AG04449 (cell line): ENCODE measurements around the gene TADA2A.

Experiments used
- CTCF ChIA-PET: fragments of 350-600 bp; formaldehyde crosslinking; extraction: SDS; loops from one replicate; lab custom pipeline; 2021; ENCODE audit warnings: antibody characterized with exemption; lab: Yijun Ruan, JAX
- POLR2A ChIA-PET: fragments of 400-600, 350-600 bp; formaldehyde crosslinking; extraction: SDS; loops from one replicate; lab custom pipeline; 2020; ENCODE audit warnings: antibody characterized with exemption, inconsistent platforms; lab: Yijun Ruan, JAX
- DNase-seq: peaks from one replicate; pipeline ENCODE4 v3.0.0-alpha.2; 2010; ENCODE audit warnings: low read depth, low spot score
- H3K4me3 ChIP-seq: 2 replicates; pipeline ENCODE4 v1.5.1; 2011; ENCODE audit warnings: low read depth, mild to moderate bottlenecking, control low read depth, low read length
- CTCF ChIP-seq: IDR thresholded peaks from one replicate; pipeline ENCODE4 v1.5.1; 2011; ENCODE audit warnings: mild to moderate bottlenecking, moderate library complexity, low read length, control low read depth, inconsistent platforms; ENCODE audit not compliant: insufficient read depth; ENCODE audit errors: missing control alignments

TADA2A gene

GRCh38 chr17:37494971-37495370, 88.3 kb downstream of the TADA2A start:
- DNase-seq = no peak
- TF ChIP-seq CTCF = no peak
- no peak overlapping the region for H3K4me3 ChIP-seq
- CTCF ChIA-PET = interaction anchor here (1.1 to 1.6 kb wide), 5 partner anchors 9 to 57 kb away, joined by 3 to 5 read pairs (median 4); no protein-coding TSS in a partner anchor
- POLR2A ChIA-PET = interaction anchor here (1.1 kb wide), 1 partner anchor 81 kb away, joined by 3 read pairs; no protein-coding TSS in a partner anchor

- CTCF ChIA-PET = interaction anchor here (1.1 to 1.3 kb wide), 2 partner anchors 14 to 26 kb away, joined by 3 read pairs; no protein-coding TSS in a partner anchor
- TF ChIP-seq CTCF = no peak
- no peak overlapping the region for H3K4me3 ChIP-seq
- DNase-seq = no peak
- POLR2A ChIA-PET = interaction anchor here (0.6 kb wide), 1 partner anchor 51 kb away, joined by 4 read pairs; no protein-coding TSS in a partner anchor
Observed at GRCh38 chr17:37500378-37500777, 93.7 kb downstream of the TADA2A start.

- DNase-seq = no peak
- H3K4me3 ChIP-seq = no peak overlapping the region
- POLR2A ChIA-PET = interaction anchor here (0.9 kb wide), 1 partner anchor 8 kb away, joined by 3 read pairs; no protein-coding TSS in a partner anchor
- no peak for TF ChIP-seq CTCF
- CTCF ChIA-PET = interaction anchor here (1.0 to 1.8 kb wide), 2 partner anchors 11 to 129 kb away, joined by 3 to 4 read pairs; no protein-coding TSS in a partner anchor
Observed at GRCh38 chr17:37502009-37502936, 95.6 kb downstream of the TADA2A start.

GRCh38 chr17:37503148-37503547, 96.5 kb downstream of the TADA2A start:
- CTCF ChIA-PET = interaction anchor here (1.0 to 1.8 kb wide), 2 partner anchors 10 to 130 kb away, joined by 3 to 4 read pairs; no protein-coding TSS in a partner anchor
- no peak for TF ChIP-seq CTCF
- POLR2A ChIA-PET = interaction anchor here (0.9 kb wide), 1 partner anchor 9 kb away, joined by 3 read pairs; no protein-coding TSS in a partner anchor
- no peak for DNase-seq
- H3K4me3 ChIP-seq = no peak overlapping the region

GRCh38 chr17:37505333-37505732, 98.6 kb downstream of the TADA2A start:
- TF ChIP-seq CTCF = no peak
- DNase-seq = no peak
- ChIA-PET POLR2A (interaction anchor here (0.5 kb wide), 1 partner anchor 11 kb away, joined by 3 read pairs; no protein-coding TSS in a partner anchor), CTCF (interaction anchor here (1.3 to 1.5 kb wide), 2 partner anchors 10 to 132 kb away, joined by 4 to 5 read pairs; no protein-coding TSS in a partner anchor)
- H3K4me3 ChIP-seq = no peak overlapping the region

- TF ChIP-seq CTCF = peak; percentile 56
- ChIA-PET CTCF (interaction anchor here (0.6 to 1.9 kb wide), 9 partner anchors 8 to 1968 kb away, joined by 3 to 7 read pairs (median 3); partner anchors contain the start of gene SYNRG), POLR2A (no interaction called here)
- no peak overlapping the region for H3K4me3 ChIP-seq
- no peak for DNase-seq
Observed at GRCh38 chr17:37506678-37507077, 100.0 kb downstream of the TADA2A start.
